CD4-positive, alpha-beta memory T cell (primary cell): ENCODE data around the gene ZC3H4. TPM values are rescaled to one million over a fixed set of nuclear protein-coding genes. Genes with fewer than 3 reads are reported as not detected.

ENCODE experiments used
- CTCF ChIA-PET: fragments of 350-600 bp; sonication (Branson Sonifier 250); formaldehyde crosslinking; loops from one replicate; lab custom pipeline; 2021; ENCODE audit warnings: inconsistent platforms; ENCODE audit not compliant: partially characterized antibody; lab: Charles Lee
- POLR2A ChIA-PET: fragments of 350-600 bp; sonication (Branson Sonifier 250); formaldehyde crosslinking; loops from one replicate; lab custom pipeline; 2021; ENCODE audit not compliant: partially characterized antibody; lab: Charles Lee
- DNase-seq, 5 donors: peaks; one replicate each; pipeline versions ENCODE4 v3.0.0 to v3.0.0-alpha.2; 2020 to 2022; ENCODE audit warnings: mixed read lengths in 1 of 5
- H3K27ac ChIP-seq: one replicate; pipeline ENCODE4 v1.7.0; 2013; ENCODE audit warnings: low read depth, low read length
- H3K27me3 ChIP-seq: 2 replicates; pipeline ENCODE4 v1.7.0; 2013; ENCODE audit warnings: mild to moderate bottlenecking, low read length, moderate library complexity; ENCODE audit not compliant: insufficient read depth
- H3K36me3 ChIP-seq: 2 replicates; pipeline ENCODE4 v1.7.0; 2013; ENCODE audit warnings: mild to moderate bottlenecking, low read length, moderate library complexity; ENCODE audit not compliant: insufficient read depth
- H3K4me1 ChIP-seq: 2 replicates; pipeline ENCODE4 v1.7.0; 2013; ENCODE audit warnings: mild to moderate bottlenecking, low read length, moderate library complexity; ENCODE audit not compliant: insufficient read depth
- H3K4me3 ChIP-seq, 2 donors: one replicate each; pipeline ENCODE4 v1.7.0; 2013; ENCODE audit warnings: low read length in 2 of 2, mild to moderate bottlenecking in 1 of 2
- H3K9me3 ChIP-seq, 2 donors: one replicate each; pipeline ENCODE4 v1.7.0; 2013; ENCODE audit warnings: low read length in 2 of 2, control low read depth in 1 of 2; ENCODE audit not compliant: control insufficient read depth in 1 of 2
- H3K27ac Mint-ChIP-seq, 7 donors: one replicate each; pipeline ENCODE4 v1.8.0; 2020 to 2021; ENCODE audit warnings: mixed read lengths in 7 of 7, mild to moderate bottlenecking in 6 of 7, inconsistent platforms in 3 of 7, moderate library complexity in 3 of 7
- H3K27me3 Mint-ChIP-seq, 2 donors: one replicate each; pipeline ENCODE4 v1.8.0; 2020 to 2021; ENCODE audit warnings: mixed read lengths in 2 of 2
- H3K36me3 Mint-ChIP-seq, 2 donors: one replicate each; pipeline ENCODE4 v1.8.0; 2020 to 2021; ENCODE audit warnings: mixed read lengths in 2 of 2, inconsistent platforms in 1 of 2, mild to moderate bottlenecking in 1 of 2
- H3K4me1 Mint-ChIP-seq, 4 donors: one replicate each; pipeline ENCODE4 v1.8.0; 2020 to 2021; ENCODE audit warnings: mixed read lengths in 4 of 4, mild to moderate bottlenecking in 1 of 4
- H3K4me3 Mint-ChIP-seq, 8 donors: one replicate each; pipeline ENCODE4 v1.8.0; 2020 to 2021; ENCODE audit warnings: mixed read lengths in 8 of 8, mild to moderate bottlenecking in 7 of 8, moderate library complexity in 6 of 8, inconsistent platforms in 3 of 8
- H3K9me3 Mint-ChIP-seq, 8 donors: one replicate each; pipeline ENCODE4 v1.8.0; 2020 to 2021; ENCODE audit warnings: mixed read lengths in 8 of 8, mild to moderate bottlenecking in 5 of 8, inconsistent platforms in 3 of 8, moderate library complexity in 1 of 8
- intact Hi-C: fragments of 100-400 bp; cut with micrococcal nuclease; formaldehyde crosslinking; loops from one replicate; pipeline ENCODE4 v1.15.1; 2023
- polyA plus RNA-seq, 2 donors: library from polyadenylated mRNA; unstranded; fragments of 300-500 nt; fragmentation: Illumina TruSeq; gene quantifications; one replicate each; pipeline ENCODE4 v1.2.3, GENCODE V29; 2021
- total RNA-seq, 2 experiments: library from RNA; stranded (reverse); gene quantifications; one replicate each; pipeline ENCODE4 v1.2.3, GENCODE V29; 2021

The ZC3H4 gene
- total and polyA plus RNA-seq, 4 experiments from 2014 or later = 0.33 to 75.7 (median 39.1) TPM

- H3K4me1 Mint-ChIP-seq = peaks cover 7 to 21% (median 15%) of the 10 kb centered on the region in 4 donors
Observed at GRCh38 chr19:47022140-47022536, 91.4 kb downstream of the ZC3H4 start.

GRCh38 chr19:47021536-47022139, 91.9 kb downstream of the ZC3H4 start:
- peaks cover 29% of the 10 kb centered on the region for H3K27me3 ChIP-seq
- CTCF ChIA-PET = interaction anchor here (1.5 to 2.4 kb wide), 2 partner anchors 7 to 9 kb away, joined by 6 to 12 read pairs; no protein-coding TSS in a partner anchor
- DNase-seq = no peak
- Mint-ChIP-seq H3K36me3 (no peaks in the 10 kb centered on the region), H3K27me3 (peaks cover 37 to 38% of the 10 kb centered on the region in 2 donors), H3K4me1 (peaks cover 7 to 21% (median 15%) of the 10 kb centered on the region in 4 donors), H3K9me3 (peaks cover 0 to 2% (median 0%) of the 10 kb centered on the region in 8 donors), H3K4me3 (peak overlapping the region in 1 of 8 donors; percentile 70), H3K27ac (no peak overlapping the region)
- intact Hi-C loops = no loop called here
- peaks cover 31% of the 10 kb centered on the region for H3K4me1 ChIP-seq
- no peaks in the 10 kb centered on the region for H3K9me3 ChIP-seq
- H3K27ac ChIP-seq = no peak overlapping the region
- no peaks in the 10 kb centered on the region for H3K36me3 ChIP-seq
- POLR2A ChIA-PET = interaction anchor here (0.8 kb wide), 2 partner anchors 9 to 12 kb away, joined by 3 to 4 read pairs; no protein-coding TSS in a partner anchor
- H3K4me3 ChIP-seq = no peak overlapping the region

More at GRCh38 chr19:47022140-47022536, 91.4 kb downstream of the ZC3H4 start:
- Histone ChIP-seq H3K4me3 (no peak overlapping the region), H3K27ac (no peak overlapping the region), H3K9me3 (no peaks in the 10 kb centered on the region), H3K27me3 (peaks cover 29% of the 10 kb centered on the region), H3K4me1 (peaks cover 31% of the 10 kb centered on the region), H3K36me3 (no peaks in the 10 kb centered on the region)
- ChIA-PET CTCF (interaction anchor here (1.5 to 2.4 kb wide), 2 partner anchors 8 to 9 kb away, joined by 6 to 12 read pairs; no protein-coding TSS in a partner anchor), POLR2A (interaction anchor here (0.8 kb wide), 1 partner anchor 9 kb away, joined by 4 read pairs; no protein-coding TSS in a partner anchor)
- H3K4me3 Mint-ChIP-seq = peak overlapping the region in 1 of 8 donors; percentile 35
- no peak overlapping the region for H3K27ac Mint-ChIP-seq
- no peaks in the 10 kb centered on the region for H3K36me3 Mint-ChIP-seq
- peaks cover 0 to 2% (median 0%) of the 10 kb centered on the region in 8 donors for H3K9me3 Mint-ChIP-seq
- DNase-seq = no peak
- peaks cover 38 to 42% of the 10 kb centered on the region in 2 donors for H3K27me3 Mint-ChIP-seq
- intact Hi-C loops = no loop called here

- Histone ChIP-seq H3K36me3 (no peaks in the 10 kb centered on the region), H3K4me3 (no peak overlapping the region), H3K27ac (no peak overlapping the region), H3K27me3 (peaks cover 29% of the 10 kb centered on the region), H3K4me1 (peaks cover 31% of the 10 kb centered on the region), H3K9me3 (no peaks in the 10 kb centered on the region)
- peak overlapping the region; percentile 50 to 73 (median 65) for H3K4me3 Mint-ChIP-seq
- CTCF ChIA-PET = interaction anchor here (2.4 kb wide), 1 partner anchor 8 kb away, joined by 12 read pairs; no protein-coding TSS in a partner anchor
- peaks cover 31 to 32% of the 10 kb centered on the region in 2 donors for H3K27me3 Mint-ChIP-seq
- peak overlapping the region in 1 of 7 donors; percentile 25 for H3K27ac Mint-ChIP-seq
- no peaks in the 10 kb centered on the region for H3K9me3 Mint-ChIP-seq
- no peak for DNase-seq
- POLR2A ChIA-PET = interaction anchor here (0.8 kb wide), 2 partner anchors 8 to 12 kb away, joined by 3 to 4 read pairs; no protein-coding TSS in a partner anchor
- H3K36me3 Mint-ChIP-seq = no peaks in the 10 kb centered on the region
- peaks cover 7 to 21% (median 15%) of the 10 kb centered on the region in 4 donors for H3K4me1 Mint-ChIP-seq
- intact Hi-C loops = no loop called here
Observed at GRCh38 chr19:47020992-47021496, 92.5 kb downstream of the ZC3H4 start.

- H3K27me3 ChIP-seq = peaks cover 26% of the 10 kb centered on the region
- no peaks in the 10 kb centered on the region for H3K9me3 Mint-ChIP-seq
- no peak for DNase-seq
- no peaks in the 10 kb centered on the region for H3K36me3 Mint-ChIP-seq
- H3K27ac ChIP-seq = no peak overlapping the region
- H3K4me3 ChIP-seq = no peak overlapping the region
- H3K36me3 ChIP-seq = no peaks in the 10 kb centered on the region
- peak overlapping the region in 5 of 8 donors; percentile 17 to 65 (median 25) for H3K4me3 Mint-ChIP-seq
- peaks cover 31% of the 10 kb centered on the region for H3K4me1 ChIP-seq
- ChIA-PET POLR2A (no interaction called here), CTCF (no interaction called here)
- no peak overlapping the region for H3K27ac Mint-ChIP-seq
- H3K27me3 Mint-ChIP-seq = peaks cover 28 to 29% of the 10 kb centered on the region in 2 donors
- intact Hi-C loops = no loop called here
- no peaks in the 10 kb centered on the region for H3K9me3 ChIP-seq
- H3K4me1 Mint-ChIP-seq = peaks cover 7 to 21% (median 15%) of the 10 kb centered on the region in 4 donors
Observed at GRCh38 chr19:47020132-47020805, 93.3 kb downstream of the ZC3H4 start.

- Mint-ChIP-seq H3K27me3 (peaks cover 28 to 29% of the 10 kb centered on the region in 2 donors), H3K36me3 (no peaks in the 10 kb centered on the region), H3K9me3 (no peaks in the 10 kb centered on the region), H3K4me1 (peaks cover 7 to 21% (median 15%) of the 10 kb centered on the region in 4 donors), H3K4me3 (peak within 1 kb of the TSS in 6 of 8 donors; percentile 21 to 65 (median 43)), H3K27ac (peak within 1 kb of the TSS in 1 of 7 donors; percentile 16)
- Histone ChIP-seq H3K4me3 (no peak within 1 kb of the TSS), H3K9me3 (no peaks in the 10 kb centered on the region), H3K27me3 (peaks cover 26% of the 10 kb centered on the region), H3K27ac (no peak within 1 kb of the TSS), H3K4me1 (peaks cover 31% of the 10 kb centered on the region), H3K36me3 (no peaks in the 10 kb centered on the region)
- intact Hi-C loops = no loop called here
- CTCF ChIA-PET = interaction anchor here (1.1 kb wide), 1 partner anchor 250 kb away, joined by 3 read pairs; no protein-coding TSS in a partner anchor
- POLR2A ChIA-PET = interaction anchor here (0.6 to 1.2 kb wide), 2 partner anchors 74 to 83 kb away, joined by 3 read pairs; no protein-coding TSS in a partner anchor
- DNase-seq = no peak
Observed at GRCh38 chr19:47019431-47020041, 94.0 kb downstream of the ZC3H4 start, which contains the start of gene NPAS1. NPAS1 (plus strand) TSS chr19:47019837; CDS start chr19:47021048, 1,211 bp downstream.

- intact Hi-C loops = no loop called here
- H3K27ac Mint-ChIP-seq = peak overlapping the region in 1 of 7 donors; percentile 16
- Histone ChIP-seq H3K27ac (no peak overlapping the region), H3K36me3 (no peaks in the 10 kb centered on the region), H3K9me3 (no peaks in the 10 kb centered on the region), H3K27me3 (peaks cover 26% of the 10 kb centered on the region), H3K4me3 (no peak overlapping the region), H3K4me1 (peaks cover 31% of the 10 kb centered on the region)
- H3K4me1 Mint-ChIP-seq = peaks cover 7 to 21% (median 15%) of the 10 kb centered on the region in 4 donors
- H3K36me3 Mint-ChIP-seq = no peaks in the 10 kb centered on the region
- POLR2A ChIA-PET = interaction anchor here (0.6 to 1.2 kb wide), 2 partner anchors 75 to 82 kb away, joined by 3 read pairs; no protein-coding TSS in a partner anchor
- peaks cover 25 to 27% of the 10 kb centered on the region in 2 donors for H3K27me3 Mint-ChIP-seq
- CTCF ChIA-PET = interaction anchor here (1.1 to 1.2 kb wide), 2 partner anchors 16 to 249 kb away, joined by 3 to 5 read pairs; no protein-coding TSS in a partner anchor
- H3K9me3 Mint-ChIP-seq = no peaks in the 10 kb centered on the region
- no peak for DNase-seq
- H3K4me3 Mint-ChIP-seq = peak overlapping the region in 4 of 8 donors; percentile 26 to 54 (median 36)
Observed at GRCh38 chr19:47018923-47019322, 94.7 kb downstream of the ZC3H4 start.
